Nephron (organoid): Measurements from ENCODE around the gene FHOD1.

Experiments used
- H3K27ac Mint-ChIP-seq, 3 experiments: 2 replicates each; pipeline ENCODE4 v1.8.0; 2020; ENCODE audit warnings: mixed read lengths in 3 of 3, mild to moderate bottlenecking in 2 of 3, moderate library complexity in 1 of 3
- H3K27me3 Mint-ChIP-seq: 2 replicates; pipeline ENCODE4 v1.8.0; 2021; ENCODE audit warnings: low read depth, mild to moderate bottlenecking, moderate library complexity, mixed read lengths
- H3K36me3 Mint-ChIP-seq: 2 replicates; pipeline ENCODE4 v1.8.0; 2020; ENCODE audit warnings: low read depth, mixed read lengths
- H3K4me1 Mint-ChIP-seq: 2 replicates; pipeline ENCODE4 v1.8.0; 2020; ENCODE audit warnings: mixed read lengths
- H3K4me3 Mint-ChIP-seq, 3 experiments: 2 replicates each; pipeline ENCODE4 v1.8.0; 2020; ENCODE audit warnings: mild to moderate bottlenecking in 3 of 3, mixed read lengths in 3 of 3, moderate library complexity in 2 of 3
- H3K9me3 Mint-ChIP-seq: 2 replicates; pipeline ENCODE4 v1.8.0; 2020; ENCODE audit warnings: mixed read lengths
- CTCF ChIP-seq, 3 experiments: fragments of 200-600 bp; sonication (generic); IDR thresholded peaks; one replicate each; pipeline ENCODE4 v1.5.0; 2021; ENCODE audit warnings: antibody characterized with exemption in 3 of 3; ENCODE audit not compliant: unreplicated experiment in 3 of 3

The FHOD1 gene

DNA sequence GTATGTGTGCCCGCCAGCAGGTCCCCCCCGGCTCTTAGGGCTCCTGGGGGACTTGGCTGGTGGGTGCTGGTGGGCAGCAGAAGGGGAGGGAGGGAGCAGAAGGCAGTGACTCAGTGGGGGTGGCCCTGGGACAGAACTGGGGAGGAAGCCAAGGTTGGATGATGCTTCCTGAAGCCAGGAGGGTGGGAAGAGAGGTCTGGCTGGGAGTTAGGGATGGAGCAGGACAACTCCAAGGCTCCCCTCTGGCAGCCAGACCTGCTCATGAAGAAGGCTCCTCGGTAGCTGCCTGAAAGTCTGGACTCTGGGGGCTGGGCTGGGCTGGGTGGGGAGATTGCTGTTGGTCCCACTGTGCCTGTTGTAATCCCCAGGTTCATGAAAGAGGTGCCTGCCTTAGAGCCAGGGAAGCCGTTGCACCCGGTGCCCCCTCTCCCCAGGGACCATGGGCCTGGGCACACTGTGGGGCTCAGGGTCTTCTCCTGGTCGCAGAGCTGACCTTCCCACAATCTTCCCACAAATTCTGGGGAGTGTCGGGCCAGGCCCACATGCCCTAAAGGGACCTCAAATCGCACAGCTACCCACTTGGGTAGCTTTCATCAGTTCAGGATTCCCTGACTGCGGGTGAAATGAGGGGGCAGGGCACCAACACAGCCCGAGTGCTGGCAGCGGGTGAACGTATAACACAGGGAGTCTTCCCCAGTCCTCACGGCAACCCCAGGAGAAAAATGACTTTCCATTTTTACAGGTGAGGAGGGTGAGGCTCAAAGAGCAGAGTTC, 30.9 kb upstream of the FHOD1 start:
- H3K27ac Mint-ChIP-seq = peak overlapping the region in 2 of 3 experiments; percentile 70 to 77
- H3K4me1 Mint-ChIP-seq = peaks cover 10% of the 10 kb centered on the region
- no peaks in the 10 kb centered on the region for H3K27me3 Mint-ChIP-seq
- H3K9me3 Mint-ChIP-seq = no peaks in the 10 kb centered on the region
- TF ChIP-seq CTCF (IDR thresholded peaks at IDR 0.05; ENCODE audit: unreplicated experiment in 3 of 3) = no peak
- peak overlapping the region; percentile 74 to 81 (median 77) for H3K4me3 Mint-ChIP-seq
- H3K36me3 Mint-ChIP-seq = no peaks in the 10 kb centered on the region

DNA sequence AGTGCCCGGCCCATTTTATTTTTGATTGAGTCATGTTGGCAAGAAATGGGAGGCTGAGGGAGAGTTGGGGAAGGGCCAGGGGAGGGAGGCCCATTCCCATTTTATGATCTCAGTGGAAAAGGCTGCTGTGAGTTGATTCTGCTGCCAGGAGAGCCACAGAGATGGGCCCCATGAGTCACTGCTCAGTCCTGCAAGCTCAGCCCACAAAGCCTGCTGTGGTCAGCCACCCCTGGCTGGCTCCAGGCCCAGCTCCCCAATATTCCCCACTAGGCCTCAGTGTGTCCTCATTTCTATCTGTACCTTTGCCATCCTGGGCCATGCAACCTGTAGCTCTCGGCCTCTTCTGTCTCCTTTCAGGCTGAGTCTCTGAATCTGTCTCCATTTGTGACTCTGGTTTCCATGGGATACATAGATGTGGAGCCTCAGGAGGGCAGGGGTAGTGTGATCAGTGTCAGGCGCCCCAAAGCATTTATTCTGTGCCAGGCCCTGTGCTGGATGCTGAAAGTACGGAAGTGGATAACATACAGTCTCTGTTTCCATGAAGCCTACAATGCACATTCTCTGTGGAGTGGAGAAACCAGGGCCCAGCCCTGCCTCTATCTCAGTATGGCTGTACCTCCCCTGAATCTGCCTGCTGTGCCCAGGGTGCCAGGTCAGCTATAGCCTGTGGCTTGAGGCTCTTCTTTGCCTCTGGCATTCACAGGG, 30.2 kb upstream of the FHOD1 start:
- Mint-ChIP-seq H3K4me3 (peak overlapping the region; percentile 21 to 66 (median 41)), H3K4me1 (peaks cover 10% of the 10 kb centered on the region), H3K27me3 (no peaks in the 10 kb centered on the region), H3K9me3 (no peaks in the 10 kb centered on the region), H3K27ac (peak overlapping the region; percentile 70 to 77 (median 70)), H3K36me3 (no peaks in the 10 kb centered on the region)
- TF ChIP-seq CTCF (IDR thresholded peaks at IDR 0.05; ENCODE audit: unreplicated experiment in 3 of 3) = no peak

DNA sequence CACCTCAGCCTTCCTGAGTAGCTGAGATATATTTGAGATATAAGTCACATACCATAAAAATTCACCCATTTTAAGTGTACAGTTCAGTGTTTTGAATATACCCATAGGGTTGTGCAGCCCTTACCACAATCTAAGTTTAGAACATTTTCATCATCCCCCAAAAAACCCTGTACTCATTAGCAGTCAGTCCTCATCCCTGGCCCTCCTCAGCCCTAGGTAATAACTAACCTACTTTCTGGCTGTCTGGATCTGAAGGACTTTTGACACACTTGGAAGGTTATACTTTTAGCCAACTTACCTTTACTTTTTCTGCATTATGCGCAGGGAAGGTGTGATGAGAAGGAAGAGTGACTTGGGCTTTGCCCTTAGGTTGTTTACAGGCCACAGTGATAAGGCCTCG, 28.0 kb upstream of the FHOD1 start:
- H3K36me3 Mint-ChIP-seq = no peaks in the 10 kb centered on the region
- no peak for TF ChIP-seq CTCF (IDR thresholded peaks at IDR 0.05; ENCODE audit: unreplicated experiment in 3 of 3)
- H3K4me3 Mint-ChIP-seq = peak overlapping the region in 2 of 3 experiments; percentile 6 to 19
- peak overlapping the region; percentile 71 to 89 (median 80) for H3K27ac Mint-ChIP-seq
- no peaks in the 10 kb centered on the region for H3K9me3 Mint-ChIP-seq
- no peaks in the 10 kb centered on the region for H3K27me3 Mint-ChIP-seq
- H3K4me1 Mint-ChIP-seq = peaks cover 10% of the 10 kb centered on the region

GRCh38 chr16:67271446-67271845, 24.2 kb upstream of the FHOD1 start:
- H3K27me3 Mint-ChIP-seq = peaks cover 7% of the 10 kb centered on the region
- H3K27ac Mint-ChIP-seq = no peak overlapping the region
- H3K9me3 Mint-ChIP-seq = no peaks in the 10 kb centered on the region
- peaks cover under 1% of the 10 kb centered on the region for H3K4me1 Mint-ChIP-seq
- TF ChIP-seq CTCF (IDR thresholded peaks at IDR 0.05; ENCODE audit: unreplicated experiment in 3 of 3) = no peak
- no peak overlapping the region for H3K4me3 Mint-ChIP-seq
- H3K36me3 Mint-ChIP-seq = no peaks in the 10 kb centered on the region

DNA sequence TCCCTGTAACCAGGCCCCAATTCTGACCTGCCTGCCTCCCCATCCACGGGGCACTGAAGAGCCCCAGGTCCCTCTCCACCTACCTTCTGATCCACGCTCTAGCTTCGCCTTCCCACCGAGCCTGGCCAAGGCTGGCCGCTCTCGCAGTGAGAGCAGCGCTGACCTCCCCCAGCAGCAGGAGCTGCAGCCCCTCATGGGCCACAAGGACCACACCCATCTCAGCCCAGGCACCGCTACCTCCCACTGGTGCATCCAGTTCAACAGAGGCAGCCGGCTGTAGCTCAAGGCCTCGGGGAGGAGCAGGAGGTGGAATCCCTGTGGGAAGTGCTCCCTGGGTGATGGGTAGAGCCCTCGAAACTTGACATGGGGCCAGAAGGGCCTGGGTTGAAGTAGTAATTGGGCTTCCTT, 23.7 kb upstream of the FHOD1 start:
- Mint-ChIP-seq H3K36me3 (no peaks in the 10 kb centered on the region), H3K4me1 (no peaks in the 10 kb centered on the region), H3K27ac (no peak overlapping the region), H3K4me3 (no peak overlapping the region), H3K9me3 (no peaks in the 10 kb centered on the region), H3K27me3 (peaks cover 7% of the 10 kb centered on the region)
- no peak for TF ChIP-seq CTCF (IDR thresholded peaks at IDR 0.05; ENCODE audit: unreplicated experiment in 3 of 3)
